Cardiac muscle cell (in vitro differentiated cells and primary cell): ENCODE measurements around the gene BEND7. TPM values are rescaled to one million over a fixed set of nuclear protein-coding genes. Genes with fewer than 3 reads are reported as not detected.
"Not testable (repeated sequence)": the region's sequence is repeated elsewhere in the genome, so short reads cannot be mapped to it uniquely, and the experiment has no call there.

Experiments used
- DNase-seq, 2 donors: peaks; one replicate each; pipeline versions ENCODE4 v3.0.0 to v3.0.0-alpha.2; 2010 to 2017; ENCODE audit warnings: low read depth in 1 of 2, low spot score in 1 of 2
- H3K27ac ChIP-seq: fragments of 200-600 bp; sonication (generic); 2 replicates; pipeline ENCODE4 v1.5.1; 2016
- H3K27me3 ChIP-seq: fragments of 200-600 bp; sonication (generic); 2 replicates; pipeline ENCODE4 v1.6.0; 2016; ENCODE audit warnings: control low read depth
- H3K36me3 ChIP-seq: fragments of 200-600 bp; sonication (generic); 2 replicates; pipeline ENCODE4 v1.5.1; 2016; ENCODE audit warnings: control low read depth
- H3K4me1 ChIP-seq: fragments of 200-600 bp; sonication (generic); 2 replicates; pipeline ENCODE4 v1.8.1; 2017; ENCODE audit warnings: low read depth, mild to moderate bottlenecking, mixed run types
- H3K4me3 ChIP-seq: fragments of 200-600 bp; sonication (generic); 2 replicates; pipeline ENCODE4 v1.5.1; 2016; ENCODE audit warnings: mild to moderate bottlenecking
- H3K9me3 ChIP-seq: fragments of 200-600 bp; sonication (generic); 2 replicates; pipeline ENCODE4 v1.5.1; 2017; ENCODE audit warnings: low read depth, mild to moderate bottlenecking, control low read depth
- CTCF ChIP-seq: IDR thresholded peaks from 2 replicates; pipeline ENCODE4 v1.5.1; 2012; ENCODE audit warnings: low read depth, mild to moderate bottlenecking, low read length
- polyA plus RNA-seq: library from polyadenylated mRNA; unstranded; fragments of >200 nt; fragmentation: Nextera tagmentation; extraction: Ambion mirVana; gene quantifications from 2 replicates; pipeline ENCODE4 v1.2.1, GENCODE V29; 2016
- total RNA-seq: library from RNA; depleted of rRNA; stranded (reverse); fragments of >200 nt; gene quantifications from 2 replicates; pipeline ENCODE4 v1.2.3, GENCODE V29; 2016

BEND7 gene
- total and polyA plus RNA-seq, 2 experiments from 2014 or later, result 10.7 to 10.8 TPM

- no peak for TF ChIP-seq CTCF
- Histone ChIP-seq H3K4me1 (no peaks in the 10 kb centered on the region), H3K27me3 (peaks cover 44% of the 10 kb centered on the region), H3K27ac (no peak overlapping the region), H3K4me3 (no peak overlapping the region), H3K9me3 (no peaks in the 10 kb centered on the region), H3K36me3 (no peaks in the 10 kb centered on the region)
- no peak for DNase-seq
Observed at GRCh38 chr10:13437026-13437555, 91.7 kb downstream of the BEND7 start.

GRCh38 chr10:13427943-13428342, 100.9 kb downstream of the BEND7 start:
- not testable (repeated sequence) for H3K27me3 ChIP-seq, H3K36me3 ChIP-seq, H3K9me3 ChIP-seq, H3K4me3 ChIP-seq, H3K4me1 ChIP-seq, DNase-seq, H3K27ac ChIP-seq

- no peak overlapping the region for H3K27ac ChIP-seq
- no peak for DNase-seq
- H3K27me3 ChIP-seq, result no peaks in the 10 kb centered on the region
- H3K4me1 ChIP-seq, result no peaks in the 10 kb centered on the region
- no peak overlapping the region for H3K4me3 ChIP-seq
- TF ChIP-seq CTCF, result no peak
- no peaks in the 10 kb centered on the region for H3K9me3 ChIP-seq
- H3K36me3 ChIP-seq, result no peaks in the 10 kb centered on the region
Observed at GRCh38 chr10:13425397-13425796, 103.4 kb downstream of the BEND7 start.

- Histone ChIP-seq H3K27me3 (no peaks in the 10 kb centered on the region), H3K9me3 (no peaks in the 10 kb centered on the region)
Observed at GRCh38 chr10:13422800-13423199, 106.0 kb downstream of the BEND7 start.

GRCh38 chr10:13421382-13421917, 107.4 kb downstream of the BEND7 start:
- Histone ChIP-seq H3K4me3 (no peak overlapping the region), H3K9me3 (no peaks in the 10 kb centered on the region), H3K36me3 (no peaks in the 10 kb centered on the region), H3K4me1 (no peaks in the 10 kb centered on the region), H3K27ac (no peak overlapping the region), H3K27me3 (no peaks in the 10 kb centered on the region)
- TF ChIP-seq CTCF, result no peak
- no peak for DNase-seq

More at GRCh38 chr10:13422800-13423199, 106.0 kb downstream of the BEND7 start:
- no peak for TF ChIP-seq CTCF
- no peak overlapping the region for H3K27ac ChIP-seq
- no peaks in the 10 kb centered on the region for H3K36me3 ChIP-seq
- H3K4me1 ChIP-seq, result no peaks in the 10 kb centered on the region
- DNase-seq, result no peak
- no peak overlapping the region for H3K4me3 ChIP-seq

- Histone ChIP-seq H3K4me3 (no peak overlapping the region), H3K27me3 (no peaks in the 10 kb centered on the region), H3K27ac (no peak overlapping the region), H3K4me1 (no peaks in the 10 kb centered on the region), H3K36me3 (no peaks in the 10 kb centered on the region), H3K9me3 (no peaks in the 10 kb centered on the region)
- no peak for TF ChIP-seq CTCF
- DNase-seq, result no peak
Observed at GRCh38 chr10:13420532-13421307, 108.1 kb downstream of the BEND7 start.
